Activated CD8-positive, alpha-beta memory T cell treated with anti-CD3 and anti-CD28 coated beads, Interleukin-2, amount 10 ng/mL, durations not matched to agents 7 days and 5 days (primary cell): ENCODE results near the gene BTG3. TPM values are rescaled to one million over a fixed set of nuclear protein-coding genes. Genes with fewer than 3 reads are reported as not detected.

Experiments used
- ATAC-seq: fragments of 150-1000 bp; cut with Tn5 transposase; one replicate; pipeline ENCODE4 v1.10.0; 2021; ENCODE audit warnings: moderate library complexity
- CTCF ChIA-PET: fragments of 350-600 bp; sonication (Branson Sonifier 250); formaldehyde crosslinking; loops from one replicate; lab custom pipeline; 2021; ENCODE audit warnings: antibody characterized with exemption; lab: Charles Lee
- DNase-seq: peaks from one replicate; pipeline ENCODE4 v3.0.0-alpha.2; 2020
- H3K27ac Mint-ChIP-seq: one replicate; pipeline ENCODE4 v1.8.0; 2021; ENCODE audit warnings: mild to moderate bottlenecking, mixed read lengths
- H3K27me3 Mint-ChIP-seq: one replicate; pipeline ENCODE4 v1.8.0; 2021; ENCODE audit warnings: mixed read lengths
- H3K36me3 Mint-ChIP-seq: one replicate; pipeline ENCODE4 v1.8.0; 2021; ENCODE audit warnings: mild to moderate bottlenecking, mixed read lengths
- H3K4me1 Mint-ChIP-seq: one replicate; pipeline ENCODE4 v1.8.0; 2021; ENCODE audit warnings: mixed read lengths
- H3K4me3 Mint-ChIP-seq: one replicate; pipeline ENCODE4 v1.8.0; 2021; ENCODE audit warnings: mild to moderate bottlenecking, moderate library complexity, mixed read lengths
- H3K9me3 Mint-ChIP-seq: one replicate; pipeline ENCODE4 v1.8.0; 2022; ENCODE audit warnings: low read depth, mixed read lengths
- total RNA-seq, 2 experiments: library from RNA; stranded (reverse); gene quantifications; one replicate each; pipeline ENCODE4 v1.2.3, GENCODE V29; 2021

The BTG3 gene
- total RNA-seq, 2 experiments from 2014 or later = 57.5 to 65.8 TPM

GRCh38 chr21:17578162-17578561 lies 34.5 kb downstream of the BTG3 start:
- ATAC-seq = no peak
- peaks cover 7% of the 10 kb centered on the region for H3K27me3 Mint-ChIP-seq
- no peak overlapping the region for H3K4me3 Mint-ChIP-seq
- H3K36me3 Mint-ChIP-seq = no peaks in the 10 kb centered on the region
- H3K27ac Mint-ChIP-seq = no peak overlapping the region
- H3K9me3 Mint-ChIP-seq = no peaks in the 10 kb centered on the region
- CTCF ChIA-PET = no interaction called here
- no peaks in the 10 kb centered on the region for H3K4me1 Mint-ChIP-seq
- no peak for DNase-seq

- ATAC-seq (no peak), DNase-seq (no peak)
- Mint-ChIP-seq H3K27me3 (peaks cover 10% of the 10 kb centered on the region), H3K4me3 (no peak overlapping the region), H3K36me3 (no peaks in the 10 kb centered on the region), H3K27ac (no peak overlapping the region), H3K9me3 (no peaks in the 10 kb centered on the region), H3K4me1 (no peaks in the 10 kb centered on the region)
- CTCF ChIA-PET = no interaction called here
These were observed 35.0 kb downstream of the BTG3 start for GRCh38 chr21:17577701-17578100.

- H3K4me1 Mint-ChIP-seq = no peaks in the 10 kb centered on the region
- no peaks in the 10 kb centered on the region for H3K36me3 Mint-ChIP-seq
- H3K4me3 Mint-ChIP-seq = no peak overlapping the region
- no peak for DNase-seq
- peaks cover 10% of the 10 kb centered on the region for H3K27me3 Mint-ChIP-seq
- no peaks in the 10 kb centered on the region for H3K9me3 Mint-ChIP-seq
- H3K27ac Mint-ChIP-seq = no peak overlapping the region
- CTCF ChIA-PET = no interaction called here
- ATAC-seq = no peak
These were observed 36.4 kb downstream of the BTG3 start for GRCh38 chr21:17576080-17576835.

- Mint-ChIP-seq H3K27ac (no peak overlapping the region), H3K36me3 (no peaks in the 10 kb centered on the region), H3K4me1 (no peaks in the 10 kb centered on the region), H3K4me3 (no peak overlapping the region), H3K9me3 (no peaks in the 10 kb centered on the region), H3K27me3 (peaks cover 11% of the 10 kb centered on the region)
- CTCF ChIA-PET = no interaction called here
- DNase-seq = no peak
- no peak for ATAC-seq
These were observed 37.6 kb downstream of the BTG3 start for GRCh38 chr21:17575076-17575475.

GRCh38 chr21:17572431-17572830 lies 40.3 kb downstream of the BTG3 start:
- no peaks in the 10 kb centered on the region for H3K36me3 Mint-ChIP-seq
- no peak for DNase-seq
- H3K9me3 Mint-ChIP-seq = no peaks in the 10 kb centered on the region
- no peaks in the 10 kb centered on the region for H3K4me1 Mint-ChIP-seq
- H3K27ac Mint-ChIP-seq = no peak overlapping the region
- CTCF ChIA-PET = no interaction called here
- H3K27me3 Mint-ChIP-seq = peaks cover 13% of the 10 kb centered on the region
- H3K4me3 Mint-ChIP-seq = no peak overlapping the region
- ATAC-seq = no peak

GRCh38 chr21:17570786-17571185 lies 41.9 kb downstream of the BTG3 start:
- H3K27me3 Mint-ChIP-seq = peaks cover 13% of the 10 kb centered on the region
- H3K4me3 Mint-ChIP-seq = no peak overlapping the region
- DNase-seq (no peak), ATAC-seq (no peak)
- H3K4me1 Mint-ChIP-seq = no peaks in the 10 kb centered on the region
- no peak overlapping the region for H3K27ac Mint-ChIP-seq
- H3K9me3 Mint-ChIP-seq = no peaks in the 10 kb centered on the region
- no peaks in the 10 kb centered on the region for H3K36me3 Mint-ChIP-seq
- CTCF ChIA-PET = no interaction called here

- CTCF ChIA-PET = no interaction called here
- H3K36me3 Mint-ChIP-seq = no peaks in the 10 kb centered on the region
- no peaks in the 10 kb centered on the region for H3K4me1 Mint-ChIP-seq
- H3K4me3 Mint-ChIP-seq = no peak overlapping the region
- H3K27me3 Mint-ChIP-seq = no peaks in the 10 kb centered on the region
- no peak overlapping the region for H3K27ac Mint-ChIP-seq
- DNase-seq = no peak
- H3K9me3 Mint-ChIP-seq = no peaks in the 10 kb centered on the region
- no peak for ATAC-seq
These were observed 52.2 kb downstream of the BTG3 start for GRCh38 chr21:17560377-17561025.

- Mint-ChIP-seq H3K9me3 (no peaks in the 10 kb centered on the region), H3K36me3 (no peaks in the 10 kb centered on the region), H3K27me3 (no peaks in the 10 kb centered on the region), H3K4me1 (no peaks in the 10 kb centered on the region), H3K4me3 (no peak overlapping the region), H3K27ac (no peak overlapping the region)
- ATAC-seq (no peak), DNase-seq (no peak)
- CTCF ChIA-PET = interaction anchor here (0.5 to 1.2 kb wide), 3 partner anchors 31 to 168 kb away, joined by 3 read pairs; no protein-coding TSS in a partner anchor
These were observed 57.8 kb downstream of the BTG3 start for GRCh38 chr21:17554679-17555465.

GRCh38 chr21:17554120-17554519 lies 58.6 kb downstream of the BTG3 start:
- no peaks in the 10 kb centered on the region for H3K36me3 Mint-ChIP-seq
- no peak for DNase-seq
- H3K4me3 Mint-ChIP-seq = no peak overlapping the region
- H3K27ac Mint-ChIP-seq = no peak overlapping the region
- no peaks in the 10 kb centered on the region for H3K27me3 Mint-ChIP-seq
- H3K4me1 Mint-ChIP-seq = no peaks in the 10 kb centered on the region
- H3K9me3 Mint-ChIP-seq = no peaks in the 10 kb centered on the region
- no peak for ATAC-seq
- CTCF ChIA-PET = interaction anchor here (0.5 to 1.2 kb wide), 3 partner anchors 32 to 167 kb away, joined by 3 read pairs; no protein-coding TSS in a partner anchor

GRCh38 chr21:17552410-17552809 lies 60.3 kb downstream of the BTG3 start:
- ATAC-seq (no peak), DNase-seq (no peak)
- Mint-ChIP-seq H3K4me3 (no peak overlapping the region), H3K27ac (no peak overlapping the region), H3K4me1 (no peaks in the 10 kb centered on the region), H3K27me3 (no peaks in the 10 kb centered on the region), H3K9me3 (no peaks in the 10 kb centered on the region), H3K36me3 (no peaks in the 10 kb centered on the region)
- CTCF ChIA-PET = no interaction called here

- Mint-ChIP-seq H3K27ac (no peak overlapping the region), H3K4me3 (no peak overlapping the region), H3K36me3 (no peaks in the 10 kb centered on the region), H3K9me3 (no peaks in the 10 kb centered on the region), H3K27me3 (no peaks in the 10 kb centered on the region), H3K4me1 (no peaks in the 10 kb centered on the region)
- ATAC-seq = no peak
- CTCF ChIA-PET = no interaction called here
- no peak for DNase-seq
These were observed 61.9 kb downstream of the BTG3 start for GRCh38 chr21:17550671-17551308.

- CTCF ChIA-PET = no interaction called here
- Mint-ChIP-seq H3K36me3 (no peaks in the 10 kb centered on the region), H3K27me3 (no peaks in the 10 kb centered on the region)
These were observed 64.4 kb downstream of the BTG3 start for GRCh38 chr21:17548262-17548661.

GRCh38 chr21:17545007-17545406 lies 67.7 kb downstream of the BTG3 start:
- Mint-ChIP-seq H3K27ac (no peak overlapping the region), H3K4me1 (no peaks in the 10 kb centered on the region), H3K9me3 (no peaks in the 10 kb centered on the region), H3K36me3 (no peaks in the 10 kb centered on the region), H3K4me3 (no peak overlapping the region), H3K27me3 (no peaks in the 10 kb centered on the region)
- DNase-seq (no peak), ATAC-seq (no peak)
- CTCF ChIA-PET = no interaction called here

More at GRCh38 chr21:17548262-17548661, 64.4 kb downstream of the BTG3 start:
- Mint-ChIP-seq H3K27ac (no peak overlapping the region), H3K4me1 (no peaks in the 10 kb centered on the region), H3K9me3 (no peaks in the 10 kb centered on the region), H3K4me3 (no peak overlapping the region)
- DNase-seq (no peak), ATAC-seq (no peak)
